Stimulated activated CD8-positive, alpha-beta memory T cell treated with anti-CD3 and anti-CD28 coated beads, Interleukin-4, amount 100 ng/mL, for 24 hours (primary cell): ENCODE data around the gene TRIM47.
A peak's percentile ranks its signal among the peaks of the same experiment; 100 is the strongest.

Experiments used
- DNase-seq: peaks from one replicate; pipeline ENCODE4 v3.0.0-alpha.2; 2020; ENCODE audit warnings: low read depth

The TRIM47 gene

GRCh38 chr17:75908201-75908600, 29.8 kb upstream of the TRIM47 start:
- DNase-seq = no peak

DNA sequence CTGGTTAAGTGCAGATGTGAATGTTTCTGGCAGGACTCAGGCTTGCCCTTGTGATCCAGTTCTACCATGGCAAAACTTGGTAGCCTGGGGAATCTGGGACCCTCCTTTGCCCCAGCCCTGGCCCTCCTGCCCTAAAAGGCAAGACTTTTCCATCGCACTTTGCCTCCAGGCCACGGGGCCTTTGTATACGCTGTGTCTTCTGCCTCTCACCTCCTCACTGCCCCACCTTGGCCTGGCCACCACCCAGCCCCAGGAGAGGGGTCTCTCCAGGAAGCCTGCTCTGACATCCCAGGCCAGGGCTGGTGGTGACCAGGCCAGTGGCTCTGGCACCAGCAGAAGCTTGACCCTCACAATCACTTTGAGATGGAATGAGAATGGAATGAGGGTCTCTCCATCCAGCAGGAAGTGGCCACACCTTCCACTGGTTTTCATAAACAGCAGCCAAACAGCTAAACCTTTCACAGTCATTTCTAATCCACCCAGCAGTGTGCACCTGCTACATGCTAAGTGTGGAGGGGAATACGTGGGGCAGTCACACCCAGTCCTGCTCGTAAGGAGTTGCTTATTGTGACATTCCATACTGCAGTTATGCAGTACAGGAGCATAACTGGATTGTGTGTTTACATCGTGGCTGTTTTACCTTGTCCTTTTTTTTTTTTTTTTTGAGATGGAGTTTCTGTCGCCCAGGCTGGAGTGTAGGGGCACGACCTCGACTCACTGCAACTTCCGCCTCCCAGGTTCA, 27.9 kb upstream of the TRIM47 start:
- no peak for DNase-seq

GRCh38 chr17:75904749-75905521, 26.6 kb upstream of the TRIM47 start, which contains the start of gene MRPL38:
MRPL38 (minus strand) TSS chr17:75904884; CDS start chr17:75904875, 9 bp downstream.
- peak; percentile 93 for DNase-seq

DNA sequence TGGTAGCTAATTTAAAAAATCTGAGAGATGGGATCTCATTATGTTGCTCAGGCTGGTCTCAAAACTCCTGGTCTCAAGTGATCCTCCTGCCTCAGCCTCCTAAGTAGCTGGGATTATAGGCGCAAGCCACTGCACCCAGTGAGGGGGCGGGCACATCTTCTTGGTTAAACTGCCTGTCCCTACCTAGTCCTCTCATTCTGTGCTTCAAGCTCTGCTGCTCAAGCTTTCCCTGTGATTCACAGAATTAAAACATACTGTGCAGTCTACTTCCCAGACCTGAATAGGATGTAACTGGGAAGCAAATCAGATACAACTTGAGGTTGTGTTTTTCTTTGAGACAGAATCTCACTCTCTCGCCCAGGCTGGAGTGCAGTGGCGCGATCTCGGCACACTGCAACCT, 24.0 kb upstream of the TRIM47 start:
- DNase-seq = no peak

GRCh38 chr17:75901727-75902126, 23.3 kb upstream of the TRIM47 start:
- no peak for DNase-seq

DNA sequence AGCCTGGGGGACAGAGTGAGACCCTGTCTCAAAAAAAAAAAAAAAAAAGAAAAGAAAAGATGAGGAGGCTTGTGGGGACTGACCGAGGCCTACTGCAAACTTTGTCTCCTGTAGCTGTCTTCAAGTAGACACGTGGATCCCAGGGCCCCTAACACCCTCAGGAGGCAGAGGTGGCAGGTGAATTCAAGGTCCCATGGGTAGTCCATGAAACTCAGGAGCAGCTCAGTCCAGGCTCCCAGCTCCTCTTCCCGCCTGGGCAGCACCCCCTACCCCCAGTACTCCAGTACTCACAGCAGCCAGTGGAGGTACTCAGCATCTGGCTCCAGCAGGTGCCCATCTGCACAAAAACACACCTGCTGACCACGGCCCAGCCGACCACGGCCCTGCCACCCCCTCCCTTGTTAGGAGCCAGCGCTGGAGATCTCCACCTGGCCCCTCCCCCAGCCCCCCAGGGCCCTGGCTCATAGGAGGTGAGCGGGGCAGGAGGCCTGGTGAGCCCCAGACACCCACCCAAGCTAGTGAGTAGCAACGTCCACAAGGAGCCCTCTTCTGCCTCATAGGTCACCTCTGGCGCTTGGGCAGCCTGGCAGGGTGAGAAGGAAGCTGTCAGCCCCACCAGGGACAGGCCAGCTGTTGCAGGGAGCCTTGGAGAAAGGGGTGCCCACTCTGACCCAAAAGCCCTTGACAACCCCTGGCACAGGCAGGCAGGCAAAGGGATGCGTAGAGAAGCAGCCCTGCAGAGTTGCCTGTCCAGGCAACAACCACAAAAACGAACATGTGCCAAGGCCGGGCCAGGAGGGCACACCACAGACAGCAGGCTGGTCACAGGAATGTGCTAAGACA, 22.5 kb upstream of the TRIM47 start:
- no peak for DNase-seq

DNA sequence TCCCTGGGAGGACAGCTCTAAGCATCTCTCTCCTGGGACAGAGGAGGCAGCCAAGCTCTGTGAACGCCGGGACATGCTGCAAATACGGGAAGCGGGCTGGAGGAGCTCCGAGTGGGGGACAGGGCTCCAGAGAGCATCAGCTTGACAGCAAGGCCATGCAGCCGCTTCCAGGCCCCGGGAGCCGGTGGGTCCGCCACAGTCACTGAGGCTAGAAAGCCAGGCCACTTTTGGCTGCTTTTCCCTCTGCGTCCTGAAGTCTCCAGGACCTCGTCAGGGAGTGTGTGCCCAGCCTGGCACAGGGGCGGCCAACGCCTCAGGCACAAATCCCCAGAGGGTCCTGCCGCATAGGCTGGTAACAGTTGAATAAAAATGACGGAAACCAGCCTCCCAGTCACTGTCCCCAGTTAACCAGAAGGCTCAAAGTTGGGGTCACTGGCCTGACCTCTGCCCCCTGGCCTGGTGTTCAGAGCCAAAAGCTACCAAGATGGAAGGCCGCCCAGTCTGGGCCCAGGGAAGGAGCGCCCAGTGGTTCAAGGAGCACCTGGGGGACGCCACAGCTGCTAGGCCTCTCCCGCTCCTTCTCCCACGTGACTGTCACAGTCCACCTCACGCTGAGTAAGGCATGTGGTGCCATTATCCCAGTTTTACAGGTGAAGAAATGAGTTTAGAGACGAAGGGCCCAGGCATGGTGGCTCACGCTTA, 21.5 kb upstream of the TRIM47 start:
- DNase-seq = no peak

- DNase-seq = no peak
Measured at GRCh38 chr17:75899353-75899752, 21.0 kb upstream of the TRIM47 start.

DNA sequence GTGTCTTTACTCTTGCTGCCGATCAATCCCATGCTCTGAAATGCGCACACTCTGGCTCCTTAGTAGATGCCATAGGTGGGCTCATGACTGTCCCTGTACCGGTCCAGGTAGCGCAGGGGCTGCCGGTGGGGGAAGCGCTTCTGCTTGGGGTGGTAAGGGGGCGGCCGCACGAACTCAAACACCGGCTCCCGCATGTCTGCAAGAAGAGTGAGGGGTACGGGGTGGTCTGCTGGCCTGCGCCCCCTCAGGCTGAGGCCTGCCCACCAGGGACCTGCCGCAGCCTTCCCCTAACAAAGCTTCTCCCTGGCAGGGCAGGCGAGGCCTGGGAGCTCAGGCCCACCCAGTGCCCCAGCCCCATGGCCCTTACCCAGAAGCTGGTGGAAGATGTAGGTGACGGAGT, 20.4 kb upstream of the TRIM47 start:
- DNase-seq = no peak

DNA sequence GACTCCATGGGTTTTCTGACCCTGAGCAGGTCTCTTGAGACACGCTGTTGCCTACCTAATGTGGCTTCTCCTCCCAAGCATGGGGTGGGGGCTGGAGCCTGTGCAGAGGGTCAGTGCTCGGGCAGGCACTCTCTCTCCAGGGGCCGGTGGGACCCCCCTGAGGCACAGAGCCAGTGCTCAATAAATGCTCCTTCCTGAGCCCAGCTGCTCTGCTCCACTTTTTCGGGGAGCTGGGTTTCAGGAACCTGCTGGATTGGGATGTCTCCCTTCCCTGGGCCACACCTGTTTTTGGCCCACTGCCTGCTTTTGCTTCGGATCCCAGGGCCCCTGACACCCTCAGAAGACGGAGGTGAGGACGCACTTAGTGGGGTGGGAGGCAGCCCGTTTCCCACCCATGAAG, 19.7 kb upstream of the TRIM47 start:
- DNase-seq = no peak

- no peak for DNase-seq
Measured at GRCh38 chr17:75897160-75898019, 19.0 kb upstream of the TRIM47 start.

DNA sequence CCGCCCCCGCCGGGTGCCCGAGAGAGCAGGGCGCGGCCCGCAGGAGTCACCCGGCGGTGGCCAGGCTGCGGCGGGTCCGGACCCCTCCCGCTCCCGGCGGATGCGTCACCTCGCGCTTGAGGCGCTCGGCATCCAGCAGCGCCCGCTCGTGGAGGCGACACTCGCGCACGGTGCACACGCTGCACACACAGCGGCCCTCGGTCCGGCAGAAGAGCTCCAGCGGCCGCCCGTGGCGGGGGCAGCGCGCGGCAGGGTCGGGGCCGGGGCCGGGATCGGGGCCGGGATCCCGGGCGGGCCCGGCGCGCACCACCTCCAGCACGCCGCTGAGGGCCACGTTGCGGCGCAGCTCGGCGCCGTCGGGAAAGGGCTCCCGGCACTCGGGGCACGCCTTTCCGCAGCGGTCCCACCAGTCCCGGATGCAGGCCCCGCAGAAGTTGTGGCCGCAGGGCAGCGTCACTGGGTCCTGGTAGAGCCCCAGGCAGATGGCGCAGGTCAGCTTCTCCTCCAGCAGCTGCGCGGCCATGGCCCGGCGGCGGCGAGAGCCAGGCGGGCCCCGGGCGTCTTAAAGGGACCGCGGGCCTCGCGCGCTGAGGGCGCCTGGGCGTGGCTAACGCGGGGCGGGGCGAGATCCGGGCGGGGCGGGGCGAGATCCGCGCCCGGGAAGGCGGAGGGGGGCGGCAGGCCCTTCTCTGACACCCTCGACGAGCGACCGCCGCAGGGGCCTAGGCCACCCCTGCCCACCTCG, 18.2 kb upstream of the TRIM47 start, which contains the start of gene TRIM65:
TRIM65 (minus strand) TSS at position 537 of the 745 bp plus-strand sequence; CDS start at position 523, 14 bp downstream.
- DNase-seq = peak; percentile 74

GRCh38 chr17:75895370-75896155, 17.2 kb upstream of the TRIM47 start:
- no peak for DNase-seq

DNA sequence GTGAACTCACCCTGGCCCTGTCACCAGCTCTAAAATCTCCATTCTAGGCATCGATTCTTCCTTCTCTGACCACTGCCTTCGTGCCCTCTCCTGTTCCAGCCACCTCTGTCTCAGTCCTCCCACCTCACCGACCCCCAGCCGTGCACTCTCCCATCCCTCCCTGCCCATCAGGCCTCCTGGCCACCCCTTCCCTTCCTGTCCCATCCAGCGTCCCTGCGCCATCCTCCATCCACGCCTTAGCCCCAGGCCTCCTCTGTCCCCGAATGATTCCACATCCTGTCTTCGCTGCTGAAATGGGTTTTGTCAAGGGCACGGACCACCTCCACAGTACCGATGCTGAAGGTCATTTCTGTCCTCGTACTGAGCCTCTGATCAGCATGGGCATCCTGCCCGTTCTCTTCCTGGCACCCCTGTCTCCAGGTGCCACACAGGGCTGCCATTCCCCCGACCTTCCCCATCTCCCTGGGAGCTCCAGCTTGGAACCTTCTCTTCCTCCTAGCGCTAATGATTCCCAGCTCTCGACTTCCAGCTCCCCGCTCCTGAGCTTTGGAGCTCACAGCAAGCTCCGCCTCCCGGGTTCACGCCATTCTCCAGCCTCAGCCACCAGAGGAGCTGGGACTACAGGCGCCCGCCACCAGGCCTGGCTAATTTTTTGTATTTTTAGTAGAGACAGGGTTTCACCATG, 15.8 kb upstream of the TRIM47 start:
- no peak for DNase-seq

- DNase-seq = no peak
Measured at GRCh38 chr17:75893305-75894048, 15.1 kb upstream of the TRIM47 start.

GRCh38 chr17:75892556-75893224, 14.3 kb upstream of the TRIM47 start:
- no peak for DNase-seq
